ENCODE data around the gene PLLP.
"Not testable (repeated sequence)": the region's sequence is repeated elsewhere in the genome, so short reads cannot be mapped to it uniquely, and the experiment has no call there.

Gene PLLP

GRCh38 chr16:57273826-57274225 lies 10.6 kb downstream of the PLLP start:
- no peak for DNase-seq (ENCODE audit: low read depth)

- DNase-seq (ENCODE audit: low read depth) = no peak
Measured at GRCh38 chr16:57273359-57273758, 11.1 kb downstream of the PLLP start.

GRCh38 chr16:57271867-57272495 lies 12.5 kb downstream of the PLLP start:
- DNase-seq (ENCODE audit: low read depth) = no peak

- DNase-seq (ENCODE audit: low read depth) = no peak
Measured at GRCh38 chr16:57271063-57271345, 13.5 kb downstream of the PLLP start.

- DNase-seq (ENCODE audit: low read depth) = no peak
Measured at GRCh38 chr16:57270221-57271062, 14.0 kb downstream of the PLLP start.

GRCh38 chr16:57268804-57269800 lies 15.4 kb downstream of the PLLP start:
- DNase-seq (ENCODE audit: low read depth) = no peak

GRCh38 chr16:57267343-57267742 lies 17.1 kb downstream of the PLLP start:
- DNase-seq (ENCODE audit: low read depth) = not testable (repeated sequence)

GRCh38 chr16:57266531-57267260 lies 17.8 kb downstream of the PLLP start:
- no peak for DNase-seq (ENCODE audit: low read depth)

GRCh38 chr16:57265850-57266530 lies 18.5 kb downstream of the PLLP start:
- DNase-seq (ENCODE audit: low read depth) = no peak

- DNase-seq (ENCODE audit: low read depth) = no peak
Measured at GRCh38 chr16:57264950-57265371, 19.5 kb downstream of the PLLP start.

- no peak for DNase-seq (ENCODE audit: low read depth)
Measured at GRCh38 chr16:57264381-57264780, 20.1 kb downstream of the PLLP start.

GRCh38 chr16:57263541-57264351 lies 20.7 kb downstream of the PLLP start:
- no peak for DNase-seq (ENCODE audit: low read depth)

GRCh38 chr16:57262841-57263540 lies 21.5 kb downstream of the PLLP start:
- DNase-seq (ENCODE audit: low read depth) = no peak

GRCh38 chr16:57261806-57262205 lies 22.7 kb downstream of the PLLP start:
- DNase-seq (ENCODE audit: low read depth) = no peak

GRCh38 chr16:57260294-57260929 lies 24.1 kb downstream of the PLLP start:
- no peak for DNase-seq (ENCODE audit: low read depth)

- DNase-seq (ENCODE audit: low read depth) = no peak
Measured at GRCh38 chr16:57258910-57259475, 25.5 kb downstream of the PLLP start.

- no peak for DNase-seq (ENCODE audit: low read depth)
Measured at GRCh38 chr16:57258226-57258909, 26.1 kb downstream of the PLLP start.

- DNase-seq (ENCODE audit: low read depth) = no peak
Measured at GRCh38 chr16:57257455-57258070, 26.9 kb downstream of the PLLP start.

All from stimulated activated CD8-positive, alpha-beta memory T cell treated with anti-CD3 and anti-CD28 coated beads, Interleukin-15, amount 100 ng/mL, for 24 hours (primary cell).